K562 (cell line): ENCODE results near the gene SYMPK. TPM values are rescaled to one million over a fixed set of nuclear protein-coding genes. Genes with fewer than 3 reads are reported as not detected.

ENCODE experiments used
- BRCA1 ChIP-seq, 2 experiments: fragments of 450-650 bp in 1 of 2; sonication (generic) in 1 of 2; formaldehyde crosslinking in 1 of 2; IDR thresholded peaks; 2 replicates each; pipeline versions ENCODE4 v1.5.0 to v1.6.1; 2017 to 2020; ENCODE audit warnings: mild to moderate bottlenecking in 1 of 2, missing genetic modification reagents in 1 of 2
- CEBPB ChIP-seq: fragments of 450-650 bp; IDR thresholded peaks from 2 replicates; pipeline ENCODE4 v1.6.1; 2016; ENCODE audit warnings: missing genetic modification characterization, missing compliant biosample characterization
- DDX20 ChIP-seq: fragments of 450-650 bp; IDR thresholded peaks from 2 replicates; pipeline ENCODE4 v1.6.1; 2016; ENCODE audit warnings: missing genetic modification characterization, low read depth, mild to moderate bottlenecking, missing compliant biosample characterization, moderate library complexity
- HDGF ChIP-seq: fragments of 450-650 bp; IDR thresholded peaks from 2 replicates; pipeline ENCODE4 v1.6.1; 2016
- HLTF ChIP-seq: fragments of 450-650 bp; IDR thresholded peaks from 2 replicates; pipeline ENCODE4 v1.6.1; 2016
- MCM3 ChIP-seq: fragments of 450-650 bp; IDR thresholded peaks from 2 replicates; pipeline ENCODE4 v1.6.1; 2016
- MEF2A ChIP-seq: IDR thresholded peaks from 2 replicates; pipeline ENCODE4 v1.6.1; 2011; ENCODE audit warnings: low read depth, mild to moderate bottlenecking, low read length, moderate library complexity; ENCODE audit not compliant: control insufficient read depth
- NFE2L1 ChIP-seq: fragments of 450-650 bp; IDR thresholded peaks from 2 replicates; pipeline ENCODE4 v1.6.1; 2016; ENCODE audit warnings: missing genetic modification characterization, low read depth, mild to moderate bottlenecking, missing compliant biosample characterization, moderate library complexity, borderline replicate concordance
- NFYB ChIP-seq: IDR thresholded peaks from 2 replicates; pipeline ENCODE4 v1.6.1; 2011; ENCODE audit warnings: mild to moderate bottlenecking, moderate library complexity; ENCODE audit not compliant: insufficient read length; ENCODE audit errors: extremely low read depth
- POLR2AphosphoS5 ChIP-seq: IDR thresholded peaks from 2 replicates; pipeline ENCODE4 v1.6.1; 2011; ENCODE audit warnings: mild to moderate bottlenecking, low read depth, low read length, moderate library complexity; ENCODE audit not compliant: control insufficient read depth, insufficient read depth
- RAD21 ChIP-seq, 2 experiments: fragments of 250-450 bp in 1 of 2; fragments of 450-650 bp in 1 of 2; sonication (Bioruptor Pico) in 1 of 2; formaldehyde crosslinking in 1 of 2; IDR thresholded peaks in 1 of 2; conservative IDR thresholded peaks in 1 of 2; 2 replicates each; pipeline versions ENCODE4 v1.4.0 to v1.8.0; 2020 to 2022; ENCODE audit warnings: mild to moderate bottlenecking in 2 of 2, moderate library complexity in 1 of 2
- STAT5B ChIP-seq: fragments of 250-450 bp; sonication (Bioruptor Pico); IDR thresholded peaks from 2 replicates; pipeline ENCODE4 v1.8.0; 2021; ENCODE audit warnings: mild to moderate bottlenecking, inconsistent platforms
- ZNF695 ChIP-seq: fragments of 450-650 bp; formaldehyde crosslinking; IDR thresholded peaks from 2 replicates; pipeline ENCODE4 v1.4.0; 2020; ENCODE audit warnings: mild to moderate bottlenecking, moderate library complexity
- polyA plus RNA-seq, 8 experiments: library from polyadenylated mRNA; depleted of rRNA in 4 of 8; stranded (reverse) in 5 of 8; unstranded in 3 of 8; fragments of >200 nt; fragmentation: Nextera tagmentation in 2 of 8; fragmentation: Illumina TruSeq in 1 of 8; extraction: Ambion mirVana in 2 of 8; extraction: Trizol in 1 of 8; gene quantifications; 2 replicates each; pipeline versions ENCODE4 v1.2.1 to v1.2.3, GENCODE V29; 2011 to 2014; ENCODE audit warnings: inconsistent platforms in 1 of 8, missing spikeins in 1 of 8
- total RNA-seq, 7 experiments: library from RNA; depleted of rRNA in 6 of 7; stranded (reverse); fragments of >200 nt in 6 of 7; fragmentation: Illumina TruSeq in 2 of 7; extraction: Trizol in 2 of 7; gene quantifications; 2 replicates each; pipeline versions ENCODE4 v1.2.1 to v1.2.3, GENCODE V29; 2011 to 2021; ENCODE audit warnings: low replicate concordance in 1 of 7
- TF ChIP-seq, protein P1 (sequence below), 2 experiments: fragments of 150-350 bp in 1 of 2; IDR thresholded peaks; 2 replicates each; pipeline ENCODE4 v1.6.1; 2012 to 2016; ENCODE audit warnings: low read depth in 2 of 2, low read length in 2 of 2, mild to moderate bottlenecking in 1 of 2, moderate library complexity in 1 of 2
- TF ChIP-seq, protein P2 (sequence below), 2 experiments: fragments of 450-650 bp in 1 of 2; sonication (generic) in 1 of 2; formaldehyde crosslinking in 1 of 2; IDR thresholded peaks in 1 of 2; conservative IDR thresholded peaks in 1 of 2; 2 replicates each; pipeline versions ENCODE4 v1.6.1 to v1.8.1; 2016 to 2023; ENCODE audit warnings: mild to moderate bottlenecking in 2 of 2, moderate library complexity in 2 of 2, inconsistent platforms in 1 of 2, missing genetic modification reagents in 1 of 2
- TF ChIP-seq, protein P3 (sequence below), 2 experiments: fragments of 450-650 bp; IDR thresholded peaks; 2 replicates each; pipeline ENCODE4 v1.6.1; 2016
- TF ChIP-seq, protein P4 (sequence below): sonication (generic); formaldehyde crosslinking; IDR thresholded peaks from 2 replicates; pipeline ENCODE4 v1.8.1; 2023; ENCODE audit warnings: mild to moderate bottlenecking, missing genetic modification reagents
- TF ChIP-seq, protein P5 (sequence below): fragments of 250-450 bp; sonication (Bioruptor Pico); IDR thresholded peaks from 2 replicates; pipeline ENCODE4 v1.5.0; 2021

SYMPK gene
- total and polyA plus RNA-seq, 9 of the 15 experiments (the other 6 are each of a cell fraction or from before 2014, with no cell fraction given): 0.73 to 95.5 (median 58.4) TPM

DNA sequence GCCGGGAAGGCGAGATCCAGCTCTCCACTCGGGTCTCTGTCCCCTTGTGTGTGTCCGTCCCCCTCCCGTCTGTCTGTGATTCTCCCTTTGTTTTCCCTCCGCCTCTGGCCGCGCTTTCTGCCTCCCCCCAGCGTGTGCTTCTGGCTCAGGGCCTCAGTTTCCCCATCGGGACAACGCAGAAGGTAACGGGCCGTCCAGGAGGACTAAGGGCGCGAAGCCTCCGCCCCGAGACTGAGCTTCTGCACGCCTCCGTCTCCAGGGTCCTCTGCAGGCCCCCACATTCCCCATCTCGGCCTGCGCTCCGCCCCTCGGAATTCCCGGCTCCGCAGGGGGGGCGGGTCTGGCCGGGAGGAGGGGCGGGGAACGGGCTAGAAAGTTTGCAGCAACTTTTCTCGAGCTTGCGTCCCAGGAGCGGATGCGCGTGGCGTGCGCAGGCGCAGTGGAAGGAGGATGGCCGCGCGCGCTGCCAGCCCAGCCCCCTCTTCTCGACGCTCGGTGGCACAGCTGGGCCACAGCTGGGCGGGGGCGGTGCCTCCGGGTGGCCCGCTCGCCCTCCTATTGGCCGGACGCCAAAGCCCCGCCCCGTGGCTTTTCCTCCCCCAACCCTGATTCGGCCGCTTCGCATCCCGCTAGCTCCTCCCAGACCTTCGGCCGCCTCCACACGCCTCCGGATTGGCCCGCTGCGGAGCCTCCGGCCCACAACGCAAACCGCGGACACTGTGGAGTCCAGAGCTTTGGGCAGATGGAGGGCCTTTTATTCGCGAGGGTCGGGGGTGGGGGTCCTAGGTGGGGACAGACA, 93.8 kb downstream of the SYMPK start, which contains the start of gene SIX5 (continued):
- TF ChIP-seq, protein P1, sequence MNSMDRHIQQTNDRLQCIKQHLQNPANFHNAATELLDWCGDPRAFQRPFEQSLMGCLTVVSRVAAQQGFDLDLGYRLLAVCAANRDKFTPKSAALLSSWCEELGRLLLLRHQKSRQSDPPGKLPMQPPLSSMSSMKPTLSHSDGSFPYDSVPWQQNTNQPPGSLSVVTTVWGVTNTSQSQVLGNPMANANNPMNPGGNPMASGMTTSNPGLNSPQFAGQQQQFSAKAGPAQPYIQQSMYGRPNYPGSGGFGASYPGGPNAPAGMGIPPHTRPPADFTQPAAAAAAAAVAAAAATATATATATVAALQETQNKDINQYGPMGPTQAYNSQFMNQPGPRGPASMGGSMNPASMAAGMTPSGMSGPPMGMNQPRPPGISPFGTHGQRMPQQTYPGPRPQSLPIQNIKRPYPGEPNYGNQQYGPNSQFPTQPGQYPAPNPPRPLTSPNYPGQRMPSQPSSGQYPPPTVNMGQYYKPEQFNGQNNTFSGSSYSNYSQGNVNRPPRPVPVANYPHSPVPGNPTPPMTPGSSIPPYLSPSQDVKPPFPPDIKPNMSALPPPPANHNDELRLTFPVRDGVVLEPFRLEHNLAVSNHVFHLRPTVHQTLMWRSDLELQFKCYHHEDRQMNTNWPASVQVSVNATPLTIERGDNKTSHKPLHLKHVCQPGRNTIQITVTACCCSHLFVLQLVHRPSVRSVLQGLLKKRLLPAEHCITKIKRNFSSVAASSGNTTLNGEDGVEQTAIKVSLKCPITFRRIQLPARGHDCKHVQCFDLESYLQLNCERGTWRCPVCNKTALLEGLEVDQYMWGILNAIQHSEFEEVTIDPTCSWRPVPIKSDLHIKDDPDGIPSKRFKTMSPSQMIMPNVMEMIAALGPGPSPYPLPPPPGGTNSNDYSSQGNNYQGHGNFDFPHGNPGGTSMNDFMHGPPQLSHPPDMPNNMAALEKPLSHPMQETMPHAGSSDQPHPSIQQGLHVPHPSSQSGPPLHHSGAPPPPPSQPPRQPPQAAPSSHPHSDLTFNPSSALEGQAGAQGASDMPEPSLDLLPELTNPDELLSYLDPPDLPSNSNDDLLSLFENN (IDR thresholded peaks at IDR 0.05; ENCODE audit: low read depth in 2 of 2, low read length in 2 of 2): no peak
- no peak; a peak in 1 of 4 replicates for TF ChIP-seq RAD21 (CRISPR knock-in tag; conservative IDR thresholded peaks at IDR 0.05 in 1 of 2, IDR thresholded peaks at IDR 0.05 in 1 of 2)
- TF ChIP-seq NFYB: peak; percentile 52
- TF ChIP-seq, protein P2, sequence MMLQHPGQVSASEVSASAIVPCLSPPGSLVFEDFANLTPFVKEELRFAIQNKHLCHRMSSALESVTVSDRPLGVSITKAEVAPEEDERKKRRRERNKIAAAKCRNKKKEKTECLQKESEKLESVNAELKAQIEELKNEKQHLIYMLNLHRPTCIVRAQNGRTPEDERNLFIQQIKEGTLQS (IDR thresholded peaks at IDR 0.05): no peak
- TF ChIP-seq, protein P2 (CRISPR knock-in tag; conservative IDR thresholded peaks at IDR 0.05): no peak
- no peak for TF ChIP-seq DDX20 (tag)
- TF ChIP-seq, protein P3, sequence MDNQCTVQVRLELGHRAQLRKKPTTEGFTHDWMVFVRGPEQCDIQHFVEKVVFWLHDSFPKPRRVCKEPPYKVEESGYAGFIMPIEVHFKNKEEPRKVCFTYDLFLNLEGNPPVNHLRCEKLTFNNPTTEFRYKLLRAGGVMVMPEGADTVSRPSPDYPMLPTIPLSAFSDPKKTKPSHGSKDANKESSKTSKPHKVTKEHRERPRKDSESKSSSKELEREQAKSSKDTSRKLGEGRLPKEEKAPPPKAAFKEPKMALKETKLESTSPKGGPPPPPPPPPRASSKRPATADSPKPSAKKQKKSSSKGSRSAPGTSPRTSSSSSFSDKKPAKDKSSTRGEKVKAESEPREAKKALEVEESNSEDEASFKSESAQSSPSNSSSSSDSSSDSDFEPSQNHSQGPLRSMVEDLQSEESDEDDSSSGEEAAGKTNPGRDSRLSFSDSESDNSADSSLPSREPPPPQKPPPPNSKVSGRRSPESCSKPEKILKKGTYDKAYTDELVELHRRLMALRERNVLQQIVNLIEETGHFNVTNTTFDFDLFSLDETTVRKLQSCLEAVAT (IDR thresholded peaks at IDR 0.05): peak; percentile 78 to 83
- TF ChIP-seq MCM3: no peak
- no peak for TF ChIP-seq MEF2A
- no peak for TF ChIP-seq HDGF
- TF ChIP-seq, protein P4, sequence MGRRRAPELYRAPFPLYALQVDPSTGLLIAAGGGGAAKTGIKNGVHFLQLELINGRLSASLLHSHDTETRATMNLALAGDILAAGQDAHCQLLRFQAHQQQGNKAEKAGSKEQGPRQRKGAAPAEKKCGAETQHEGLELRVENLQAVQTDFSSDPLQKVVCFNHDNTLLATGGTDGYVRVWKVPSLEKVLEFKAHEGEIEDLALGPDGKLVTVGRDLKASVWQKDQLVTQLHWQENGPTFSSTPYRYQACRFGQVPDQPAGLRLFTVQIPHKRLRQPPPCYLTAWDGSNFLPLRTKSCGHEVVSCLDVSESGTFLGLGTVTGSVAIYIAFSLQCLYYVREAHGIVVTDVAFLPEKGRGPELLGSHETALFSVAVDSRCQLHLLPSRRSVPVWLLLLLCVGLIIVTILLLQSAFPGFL (CRISPR knock-in tag): no peak
- no peak for TF ChIP-seq CEBPB (tag)
- TF ChIP-seq POLR2AphosphoS5: peak; percentile 59; the same call in 1 of the 2 replicates
- TF ChIP-seq ZNF695: no peak
- no peak for TF ChIP-seq STAT5B (CRISPR knock-in tag)
- TF ChIP-seq, protein P5, sequence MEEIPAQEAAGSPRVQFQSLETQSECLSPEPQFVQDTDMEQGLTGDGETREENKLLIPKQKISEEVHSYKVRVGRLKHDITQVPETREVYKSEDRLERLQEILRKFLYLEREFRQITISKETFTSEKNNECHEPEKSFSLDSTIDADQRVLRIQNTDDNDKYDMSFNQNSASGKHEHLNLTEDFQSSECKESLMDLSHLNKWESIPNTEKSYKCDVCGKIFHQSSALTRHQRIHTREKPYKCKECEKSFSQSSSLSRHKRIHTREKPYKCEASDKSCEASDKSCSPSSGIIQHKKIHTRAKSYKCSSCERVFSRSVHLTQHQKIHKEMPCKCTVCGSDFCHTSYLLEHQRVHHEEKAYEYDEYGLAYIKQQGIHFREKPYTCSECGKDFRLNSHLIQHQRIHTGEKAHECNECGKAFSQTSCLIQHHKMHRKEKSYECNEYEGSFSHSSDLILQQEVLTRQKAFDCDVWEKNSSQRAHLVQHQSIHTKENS (CRISPR knock-in tag): no peak
- no peak for TF ChIP-seq NFE2L1 (tag)
- peak; percentile 81; the same call in 1 of the 2 replicates for TF ChIP-seq HLTF
- no peak for TF ChIP-seq BRCA1 (IDR thresholded peaks at IDR 0.05)
- TF ChIP-seq BRCA1 (CRISPR knock-in tag; IDR thresholded peaks at IDR 0.05): no peak
